Endodermal cell (in vitro differentiated cells): ENCODE data around the gene RELCH. TPM values are rescaled to one million over a fixed set of nuclear protein-coding genes. Genes with fewer than 3 reads are reported as not detected.

Experiments used
- DNase-seq: peaks from one replicate; pipeline ENCODE4 v3.0.0-alpha.2; 2017
- H3K27ac ChIP-seq: 2 replicates; pipeline ENCODE4 v1.5.1; 2013; ENCODE audit warnings: mild to moderate bottlenecking, low read depth, low read length, moderate library complexity
- H3K27me3 ChIP-seq: 2 replicates; pipeline ENCODE4 v1.6.1; 2013; ENCODE audit warnings: mild to moderate bottlenecking, low read length, moderate library complexity; ENCODE audit not compliant: insufficient read depth, control insufficient read depth, poor library complexity, severe bottlenecking
- H3K36me3 ChIP-seq: 2 replicates; pipeline ENCODE4 v1.7.0; 2013; ENCODE audit warnings: mild to moderate bottlenecking, low read length, moderate library complexity; ENCODE audit not compliant: control insufficient read depth, insufficient read depth
- H3K4me1 ChIP-seq: one replicate; pipeline ENCODE4 v1.7.0; 2013; ENCODE audit warnings: low read length; ENCODE audit not compliant: control insufficient read depth, insufficient read depth
- H3K4me3 ChIP-seq: 2 replicates; pipeline ENCODE4 v1.5.1; 2013; ENCODE audit warnings: mild to moderate bottlenecking, low read length, moderate library complexity
- H3K9ac ChIP-seq: 2 replicates; pipeline ENCODE4 v1.6.1; 2013; ENCODE audit warnings: mild to moderate bottlenecking, low read length, moderate library complexity; ENCODE audit not compliant: poor library complexity, severe bottlenecking; ENCODE audit errors: extremely low read depth
- H3K9me3 ChIP-seq: 2 replicates; pipeline ENCODE4 v1.6.1; 2013; ENCODE audit warnings: mild to moderate bottlenecking, low read length, moderate library complexity; ENCODE audit not compliant: control insufficient read depth
- H3K27ac Mint-ChIP-seq: 2 replicates; pipeline ENCODE4 v1.8.0; 2020; ENCODE audit warnings: mixed read lengths
- H3K27me3 Mint-ChIP-seq: 2 replicates; pipeline ENCODE4 v1.8.0; 2021; ENCODE audit warnings: mild to moderate bottlenecking, mixed read lengths; ENCODE audit not compliant: insufficient read depth
- H3K36me3 Mint-ChIP-seq: 2 replicates; pipeline ENCODE4 v1.8.0; 2020; ENCODE audit warnings: low read depth, mixed read lengths
- H3K4me1 Mint-ChIP-seq: 2 replicates; pipeline ENCODE4 v1.8.0; 2020; ENCODE audit warnings: mixed read lengths
- H3K4me3 Mint-ChIP-seq: 2 replicates; pipeline ENCODE4 v1.8.0; 2020; ENCODE audit warnings: mild to moderate bottlenecking, moderate library complexity, mixed read lengths
- H3K9me3 Mint-ChIP-seq: 2 replicates; pipeline ENCODE4 v1.8.0; 2020; ENCODE audit warnings: mild to moderate bottlenecking, mixed read lengths
- WGBS, 2 experiments: methylation state at CpG; one replicate each; pipeline versions ENCODE4 v1.1.5 to v1.1.7; 2013; ENCODE audit warnings: missing lambda C conversion rate in 2 of 2, mixed read lengths in 1 of 2; ENCODE audit not compliant: insufficient coverage in 1 of 2, insufficient read length in 1 of 2; 5-methylcytosine and 5-hydroxymethylcytosine counted together
- total RNA-seq, 2 donors: library from RNA; stranded (reverse); fragmentation: NEBNext Ultra II Directional in 1 of 2; extraction: Animal tissue kit (Norgen Biotek cat#: 25700) in 1 of 2; gene quantifications; 2 replicates in 1 of 2; 3 replicates in 1 of 2; pipeline ENCODE4 v1.2.1, GENCODE V29; 2021
- TF ChIP-seq, protein P1 (sequence below): fragments of 200-600 bp; sonication (generic); conservative IDR thresholded peaks from 2 replicates; pipeline ENCODE4 v1.5.0; 2021; ENCODE audit warnings: antibody characterized with exemption, mild to moderate bottlenecking

Gene RELCH
- total RNA-seq, 2 donors from 2014 or later = 29.4 to 32.0 TPM

- Histone ChIP-seq H3K9me3 (no peaks in the 10 kb centered on the region), H3K27ac (no peak overlapping the region), H3K4me3 (no peak overlapping the region), H3K27me3 (no peaks in the 10 kb centered on the region), H3K4me1 (peaks cover 29% of the 10 kb centered on the region), H3K9ac (no peak overlapping the region), H3K36me3 (no peaks in the 10 kb centered on the region)
- 75 to 93% methylated on average over 2 to 8 of the region's 8 CpGs for WGBS, 2 experiments
- Mint-ChIP-seq H3K4me3 (no peak overlapping the region), H3K4me1 (peaks cover 44% of the 10 kb centered on the region), H3K27ac (no peak overlapping the region), H3K27me3 (peaks cover 2% of the 10 kb centered on the region), H3K36me3 (no peaks in the 10 kb centered on the region), H3K9me3 (no peaks in the 10 kb centered on the region)
- no peak for DNase-seq
- TF ChIP-seq, protein P1, sequence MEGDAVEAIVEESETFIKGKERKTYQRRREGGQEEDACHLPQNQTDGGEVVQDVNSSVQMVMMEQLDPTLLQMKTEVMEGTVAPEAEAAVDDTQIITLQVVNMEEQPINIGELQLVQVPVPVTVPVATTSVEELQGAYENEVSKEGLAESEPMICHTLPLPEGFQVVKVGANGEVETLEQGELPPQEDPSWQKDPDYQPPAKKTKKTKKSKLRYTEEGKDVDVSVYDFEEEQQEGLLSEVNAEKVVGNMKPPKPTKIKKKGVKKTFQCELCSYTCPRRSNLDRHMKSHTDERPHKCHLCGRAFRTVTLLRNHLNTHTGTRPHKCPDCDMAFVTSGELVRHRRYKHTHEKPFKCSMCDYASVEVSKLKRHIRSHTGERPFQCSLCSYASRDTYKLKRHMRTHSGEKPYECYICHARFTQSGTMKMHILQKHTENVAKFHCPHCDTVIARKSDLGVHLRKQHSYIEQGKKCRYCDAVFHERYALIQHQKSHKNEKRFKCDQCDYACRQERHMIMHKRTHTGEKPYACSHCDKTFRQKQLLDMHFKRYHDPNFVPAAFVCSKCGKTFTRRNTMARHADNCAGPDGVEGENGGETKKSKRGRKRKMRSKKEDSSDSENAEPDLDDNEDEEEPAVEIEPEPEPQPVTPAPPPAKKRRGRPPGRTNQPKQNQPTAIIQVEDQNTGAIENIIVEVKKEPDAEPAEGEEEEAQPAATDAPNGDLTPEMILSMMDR = no peak
These were observed 147.1 kb downstream of the RELCH start for GRCh38 chr18:62334120-62334519.

GRCh38 chr18:62335494-62335893, 148.4 kb downstream of the RELCH start:
- H3K4me1 Mint-ChIP-seq = peaks cover 35% of the 10 kb centered on the region
- Histone ChIP-seq H3K27ac (no peak overlapping the region), H3K9me3 (no peaks in the 10 kb centered on the region), H3K36me3 (no peaks in the 10 kb centered on the region), H3K4me1 (peaks cover 16% of the 10 kb centered on the region), H3K9ac (no peak overlapping the region), H3K4me3 (no peak overlapping the region), H3K27me3 (no peaks in the 10 kb centered on the region)
- H3K4me3 Mint-ChIP-seq = no peak overlapping the region
- H3K27me3 Mint-ChIP-seq = no peaks in the 10 kb centered on the region
- 98 to 100% methylated on average over 4 to 5 of the region's 5 CpGs for WGBS, 2 experiments
- H3K27ac Mint-ChIP-seq = no peak overlapping the region
- H3K9me3 Mint-ChIP-seq = no peaks in the 10 kb centered on the region
- H3K36me3 Mint-ChIP-seq = no peaks in the 10 kb centered on the region
- TF ChIP-seq, protein P1 = no peak
- DNase-seq = no peak

- Mint-ChIP-seq H3K27ac (no peak overlapping the region), H3K27me3 (no peaks in the 10 kb centered on the region), H3K9me3 (no peaks in the 10 kb centered on the region), H3K4me3 (no peak overlapping the region), H3K4me1 (peaks cover 29% of the 10 kb centered on the region), H3K36me3 (no peaks in the 10 kb centered on the region)
- Histone ChIP-seq H3K9me3 (no peaks in the 10 kb centered on the region), H3K9ac (no peak overlapping the region), H3K27me3 (no peaks in the 10 kb centered on the region), H3K36me3 (no peaks in the 10 kb centered on the region), H3K4me3 (no peak overlapping the region), H3K27ac (no peak overlapping the region), H3K4me1 (peaks cover 11% of the 10 kb centered on the region)
- TF ChIP-seq, protein P1 = no peak
- WGBS, 2 experiments = 91 to 94% methylated on average over 5 of the region's 5 CpGs
- DNase-seq = no peak
These were observed 149.6 kb downstream of the RELCH start for GRCh38 chr18:62336618-62337017.
